IMR-90 (cell line): Measurements from ENCODE around the gene KCNK5. TPM values are rescaled to one million over a fixed set of nuclear protein-coding genes. Genes with fewer than 3 reads are reported as not detected.

Source experiments
- ATAC-seq: fragments of 200-7000 bp; cut with Tn5 transposase; 2 replicates; pipeline ENCODE4 v1.9.1; 2020; ENCODE audit warnings: low read depth, mild to moderate bottlenecking, moderate library complexity
- BruUV-seq: library from RNA; stranded (reverse); fragments of 400-500 nt; replicated peaks from 2 replicates; lab custom pipeline; 2021; lab: Mats Ljungman, UMichigan
- CTCF ChIA-PET: fragments of 300-600 bp; formaldehyde crosslinking; extraction: SDS; loops from one replicate; lab custom pipeline; 2021; ENCODE audit warnings: antibody characterized with exemption; lab: Yijun Ruan, JAX
- POLR2A ChIA-PET: fragments of 300-600 bp; sonication (Branson Sonifier 250); formaldehyde crosslinking; loops from one replicate; lab custom pipeline; 2022; ENCODE audit warnings: antibody characterized with exemption; ENCODE audit not compliant: unreplicated experiment; lab: Charles Lee
- DNase-seq: peaks from one replicate; pipeline ENCODE4 v3.0.0; 2013
- H2AFZ ChIP-seq: replicated peaks from 2 replicates; pipeline ENCODE3; 2013; ENCODE audit warnings: low read length, mild to moderate bottlenecking; ENCODE audit not compliant: poor library complexity
- H2AK5ac ChIP-seq: 2 replicates; pipeline ENCODE4 v1.6.1; 2013; ENCODE audit warnings: low read depth, low read length, inconsistent platforms
- H2AK9ac ChIP-seq: replicated peaks from 2 replicates; pipeline ENCODE3; 2013; ENCODE audit warnings: mild to moderate bottlenecking, low read depth, low read length, moderate library complexity; ENCODE audit not compliant: poor library complexity
- H2BK120ac ChIP-seq: 2 replicates; pipeline ENCODE4 v1.6.1; 2013; ENCODE audit warnings: low read depth, low read length, inconsistent platforms
- H2BK15ac ChIP-seq: 3 replicates; pipeline ENCODE4 v1.6.1; 2013; ENCODE audit warnings: low read depth, low read length, inconsistent platforms
- H2BK20ac ChIP-seq: 2 replicates; pipeline ENCODE4 v1.6.1; 2013; ENCODE audit warnings: low read depth, mild to moderate bottlenecking, inconsistent platforms, low read length, moderate library complexity
- H2BK5ac ChIP-seq: 2 replicates; pipeline ENCODE4 v1.6.1; 2013; ENCODE audit warnings: mild to moderate bottlenecking, low read depth, low read length, inconsistent platforms; ENCODE audit not compliant: poor library complexity, severe bottlenecking
- H3K14ac ChIP-seq: replicated peaks from 2 replicates; pipeline ENCODE4 v1.6.1; 2013; ENCODE audit warnings: low read depth, low read length, inconsistent platforms
- H3K18ac ChIP-seq: 2 replicates; pipeline ENCODE4 v1.6.1; 2013; ENCODE audit warnings: low read depth, low read length, control low read depth
- H3K23ac ChIP-seq: 2 replicates; pipeline ENCODE4 v1.6.1; 2013; ENCODE audit warnings: low read depth, low read length, inconsistent platforms
- H3K27ac ChIP-seq: 2 replicates; pipeline ENCODE4 v1.5.1; 2013; ENCODE audit warnings: mild to moderate bottlenecking, control low read depth, low read length; ENCODE audit not compliant: insufficient read depth
- H3K27me3 ChIP-seq: 2 replicates; pipeline ENCODE4 v1.6.1; 2013; ENCODE audit warnings: low read length; ENCODE audit not compliant: control insufficient read depth, insufficient read depth
- H3K36me3 ChIP-seq: 2 replicates; pipeline ENCODE4 v1.6.1; 2013; ENCODE audit warnings: low read length, mixed read lengths; ENCODE audit not compliant: control insufficient read depth, insufficient read depth
- H3K4ac ChIP-seq: 2 replicates; pipeline ENCODE4 v1.6.1; 2013; ENCODE audit warnings: low read depth, low read length, inconsistent platforms
- H3K4me1 ChIP-seq: 2 replicates; pipeline ENCODE4 v1.6.1; 2013; ENCODE audit warnings: low read length, mixed read lengths; ENCODE audit not compliant: control insufficient read depth, insufficient read depth
- H3K4me2 ChIP-seq: 2 replicates; pipeline ENCODE4 v1.6.1; 2013; ENCODE audit warnings: low read depth, mild to moderate bottlenecking, control low read depth, low read length, moderate library complexity
- H3K4me3 ChIP-seq: 2 replicates; pipeline ENCODE4 v1.5.1; 2013; ENCODE audit warnings: low read depth, mild to moderate bottlenecking, control low read depth, low read length, moderate library complexity; ENCODE audit not compliant: insufficient read depth
- H3K56ac ChIP-seq: 2 replicates; pipeline ENCODE4 v1.6.1; 2013; ENCODE audit warnings: low read length, inconsistent platforms; ENCODE audit not compliant: insufficient read depth; ENCODE audit errors: extremely low read depth
- H3K79me1 ChIP-seq, 2 experiments: 2 replicates each; pipeline ENCODE4 v1.6.1; 2013; ENCODE audit warnings: low read length in 2 of 2, inconsistent platforms in 1 of 2, low read depth in 1 of 2
- H3K9ac ChIP-seq: 2 replicates; pipeline ENCODE4 v1.6.1; 2013; ENCODE audit warnings: low read depth, low read length, control low read depth
- H3K9me1 ChIP-seq: 2 replicates; pipeline ENCODE4 v1.6.1; 2013; ENCODE audit warnings: low read length, inconsistent platforms; ENCODE audit not compliant: insufficient read depth
- H3K9me3 ChIP-seq: 2 replicates; pipeline ENCODE4 v1.6.1; 2013; ENCODE audit warnings: low read length; ENCODE audit not compliant: control insufficient read depth, insufficient read depth
- H4K20me1 ChIP-seq: 2 replicates; pipeline ENCODE4 v1.6.1; 2013; ENCODE audit warnings: low read length, inconsistent platforms; ENCODE audit not compliant: insufficient read depth
- H4K5ac ChIP-seq: 2 replicates; pipeline ENCODE4 v1.6.1; 2013; ENCODE audit warnings: mild to moderate bottlenecking, low read depth, low read length, control low read depth
- H4K8ac ChIP-seq, 2 experiments: 2 replicates each; pipeline ENCODE4 v1.6.1; 2013; ENCODE audit warnings: low read depth in 2 of 2, low read length in 2 of 2, control low read depth in 1 of 2, inconsistent platforms in 1 of 2
- H4K91ac ChIP-seq: 2 replicates; pipeline ENCODE4 v1.6.1; 2013; ENCODE audit warnings: low read depth, low read length, inconsistent platforms; ENCODE audit not compliant: insufficient read depth
- BHLHE40 ChIP-seq: fragments of 150-350 bp; IDR thresholded peaks from 2 replicates; pipeline ENCODE4 v1.6.1; 2016; ENCODE audit warnings: mild to moderate bottlenecking, low read depth, low read length
- CEBPB ChIP-seq: IDR thresholded peaks from 2 replicates; pipeline ENCODE4 v1.6.1; 2012; ENCODE audit warnings: low read depth, low read length, improper control_type of control experiment
- CHD1 ChIP-seq: IDR thresholded peaks from 2 replicates; pipeline ENCODE4 v1.6.1; 2012; ENCODE audit warnings: low read depth, low read length, improper control_type of control experiment
- FOS ChIP-seq: fragments of 150-350 bp; IDR thresholded peaks from 2 replicates; pipeline ENCODE4 v1.6.1; 2016; ENCODE audit warnings: low read depth, low read length
- MAFK ChIP-seq: IDR thresholded peaks from 2 replicates; pipeline ENCODE4 v1.6.1; 2012; ENCODE audit warnings: low read depth, low read length, improper control_type of control experiment
- MAZ ChIP-seq: IDR thresholded peaks from 2 replicates; pipeline ENCODE4 v1.6.1; 2012; ENCODE audit warnings: low read depth, mild to moderate bottlenecking, low read length, improper control_type of control experiment, moderate library complexity, borderline replicate concordance
- MXI1 ChIP-seq: IDR thresholded peaks from 2 replicates; pipeline ENCODE4 v1.6.1; 2012; ENCODE audit warnings: low read depth, mild to moderate bottlenecking, low read length, moderate library complexity, borderline replicate concordance
- NFE2L2 ChIP-seq: fragments of 150-350 bp; IDR thresholded peaks from 2 replicates; pipeline ENCODE4 v1.6.1; 2016; ENCODE audit warnings: low read depth, mild to moderate bottlenecking, low read length
- POLR2A ChIP-seq: IDR thresholded peaks from 2 replicates; pipeline ENCODE4 v1.6.1; 2012; ENCODE audit warnings: mild to moderate bottlenecking, low read depth, low read length
- RAD21 ChIP-seq: IDR thresholded peaks from 2 replicates; pipeline ENCODE4 v1.6.1; 2012; ENCODE audit warnings: low read length, improper control_type of control experiment
- RCOR1 ChIP-seq: IDR thresholded peaks from 2 replicates; pipeline ENCODE4 v1.6.1; 2012; ENCODE audit warnings: mild to moderate bottlenecking, low read length, improper control_type of control experiment; ENCODE audit not compliant: insufficient replicate concordance
- RFX5 ChIP-seq: IDR thresholded peaks from 2 replicates; pipeline ENCODE4 v1.8.0; 2012; ENCODE audit warnings: low read depth, mild to moderate bottlenecking, low read length, moderate library complexity
- SMC3 ChIP-seq: fragments of 150-350 bp; IDR thresholded peaks from 2 replicates; pipeline ENCODE4 v1.6.1; 2016; ENCODE audit warnings: low read depth, mild to moderate bottlenecking, antibody characterized with exemption, low read length, moderate library complexity
- USF2 ChIP-seq: fragments of 150-350 bp; IDR thresholded peaks from 2 replicates; pipeline ENCODE4 v1.6.1; 2017; ENCODE audit warnings: mild to moderate bottlenecking, antibody characterized with exemption, low read length, low read depth
- whole genome bisulfite sequencing, 2 experiments: methylation state at CpG; one replicate each; pipeline versions ENCODE4 v1.1.5 to v1.1.7; 2013; ENCODE audit warnings: missing lambda C conversion rate in 2 of 2; ENCODE audit not compliant: insufficient read length in 1 of 2; ENCODE audit errors: extremely low coverage in 2 of 2; 5-methylcytosine and 5-hydroxymethylcytosine counted together
- dilution Hi-C: fragments of 300-500 bp; cut with HindIII; formaldehyde crosslinking; loops from one replicate; pipeline ENCODE4 v1.14.3; 2018; ENCODE audit warnings: low sequenced_read_pairs; ENCODE audit not compliant: unreplicated experiment
- in situ Hi-C: fragments of 300-500 bp; cut with MboI; formaldehyde crosslinking; loops from 3 replicates; pipeline ENCODE4 v1.14.3; 2019; ENCODE audit warnings: low sequenced_read_pairs, inconsistent platforms, mixed read lengths
- intact Hi-C: fragments of 100-400 bp; cut with micrococcal nuclease; formaldehyde crosslinking; loops from 2 replicates; pipeline ENCODE4 v1.10.0; 2022
- polyA plus RNA-seq, 3 experiments: library from polyadenylated mRNA; depleted of rRNA; stranded (reverse); fragments of >200 nt; gene quantifications; 2 replicates each; pipeline ENCODE4 v1.2.3, GENCODE V29; 2012; ENCODE audit warnings: low replicate concordance in 1 of 3
- total RNA-seq: library from RNA; depleted of rRNA; stranded (reverse); fragments of >200 nt; gene quantifications from 2 replicates; pipeline ENCODE4 v1.2.3, GENCODE V29; 2012
- TF ChIP-seq, protein P1 (sequence below): conservative IDR thresholded peaks from 2 replicates; pipeline ENCODE4 v1.5.1; 2012; ENCODE audit warnings: mild to moderate bottlenecking, low read depth, low read length, improper control_type of control experiment

The KCNK5 gene
- total and polyA plus RNA-seq, 2 of the 4 experiments (the other 2 are of a cell fraction), result not detected

DNA sequence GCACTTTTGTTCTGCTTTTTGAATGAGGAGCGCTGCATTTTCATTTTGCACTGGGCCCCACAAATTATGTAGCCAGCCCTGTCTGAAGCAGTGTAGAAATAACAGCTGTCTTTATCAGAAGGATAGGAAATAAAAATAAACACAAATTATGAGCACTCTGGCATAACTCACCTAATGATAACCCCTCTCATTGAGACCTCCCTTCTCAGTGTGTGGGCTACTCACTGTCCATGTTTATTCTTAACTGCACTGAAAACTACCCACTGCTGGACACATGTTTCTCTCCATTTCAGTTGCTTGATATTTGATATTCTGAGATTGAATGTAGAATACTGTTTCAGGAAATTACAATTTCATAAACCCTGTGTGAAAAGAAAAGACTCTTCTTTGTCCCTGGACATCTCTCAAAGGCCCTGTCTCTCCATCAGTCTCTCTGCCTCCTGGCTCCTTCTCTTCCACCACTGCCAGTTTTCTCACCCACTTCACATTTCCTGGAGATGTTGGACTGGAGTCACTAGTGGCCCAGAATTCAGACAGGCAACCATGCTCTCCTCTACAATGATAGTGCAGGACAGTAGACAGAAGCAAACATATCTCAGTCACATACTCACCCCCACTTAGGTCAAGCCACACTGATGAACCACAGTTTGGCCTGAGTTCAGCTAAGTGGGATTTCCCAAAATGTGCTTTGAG, 84.6 kb downstream of the KCNK5 start:
- Histone ChIP-seq H3K79me1 (no peaks in the 10 kb centered on the region), H3K4ac (no peak overlapping the region), H3K9me1 (no peaks in the 10 kb centered on the region), H2AFZ (no peak overlapping the region), H3K14ac (no peak overlapping the region), H4K20me1 (no peaks in the 10 kb centered on the region), H3K23ac (no peak overlapping the region), H3K4me3 (no peak overlapping the region), H2BK15ac (no peak overlapping the region), H2BK5ac (no peak overlapping the region), H4K8ac (no peak overlapping the region), H3K27ac (no peak overlapping the region), H4K5ac (no peak overlapping the region), H3K56ac (no peak overlapping the region), H3K9me3 (no peaks in the 10 kb centered on the region), H3K4me2 (no peak overlapping the region), H2BK120ac (no peak overlapping the region), H3K27me3 (peaks cover 2% of the 10 kb centered on the region; the same call in 1 of the 2 replicates), H2AK9ac (no peak overlapping the region), H4K91ac (no peak overlapping the region), H3K4me1 (no peaks in the 10 kb centered on the region), H3K9ac (no peak overlapping the region), H3K36me3 (no peaks in the 10 kb centered on the region), H2AK5ac (no peak overlapping the region), H2BK20ac (no peak overlapping the region), H3K18ac (no peak overlapping the region)
- WGBS, 2 experiments, result no CpG with 5 or more reads among the region's 1 CpG
- ATAC-seq (no peak), DNase-seq (no peak)
- ChIA-PET POLR2A (no interaction called here), CTCF (no interaction called here)
- TF ChIP-seq NFE2L2 (no peak), MAFK (no peak), RAD21 (no peak), POLR2A (no peak), MAZ (no peak), SMC3 (no peak), RFX5 (no peak), CHD1 (no peak), FOS (no peak), CEBPB (no peak), MXI1 (no peak), BHLHE40 (no peak), USF2 (no peak), RCOR1 (no peak)
- TF ChIP-seq, protein P1, sequence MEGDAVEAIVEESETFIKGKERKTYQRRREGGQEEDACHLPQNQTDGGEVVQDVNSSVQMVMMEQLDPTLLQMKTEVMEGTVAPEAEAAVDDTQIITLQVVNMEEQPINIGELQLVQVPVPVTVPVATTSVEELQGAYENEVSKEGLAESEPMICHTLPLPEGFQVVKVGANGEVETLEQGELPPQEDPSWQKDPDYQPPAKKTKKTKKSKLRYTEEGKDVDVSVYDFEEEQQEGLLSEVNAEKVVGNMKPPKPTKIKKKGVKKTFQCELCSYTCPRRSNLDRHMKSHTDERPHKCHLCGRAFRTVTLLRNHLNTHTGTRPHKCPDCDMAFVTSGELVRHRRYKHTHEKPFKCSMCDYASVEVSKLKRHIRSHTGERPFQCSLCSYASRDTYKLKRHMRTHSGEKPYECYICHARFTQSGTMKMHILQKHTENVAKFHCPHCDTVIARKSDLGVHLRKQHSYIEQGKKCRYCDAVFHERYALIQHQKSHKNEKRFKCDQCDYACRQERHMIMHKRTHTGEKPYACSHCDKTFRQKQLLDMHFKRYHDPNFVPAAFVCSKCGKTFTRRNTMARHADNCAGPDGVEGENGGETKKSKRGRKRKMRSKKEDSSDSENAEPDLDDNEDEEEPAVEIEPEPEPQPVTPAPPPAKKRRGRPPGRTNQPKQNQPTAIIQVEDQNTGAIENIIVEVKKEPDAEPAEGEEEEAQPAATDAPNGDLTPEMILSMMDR, result no peak
- in situ Hi-C loops (no loop called here), dilution Hi-C loops (no loop called here), intact Hi-C loops (no loop called here)
- BruUV-seq, result no TSS peak
